IPS-18a (cell line): ENCODE results near the gene NEXN.

Experiments used
- H3K27ac ChIP-seq: one replicate; pipeline ENCODE4 v1.5.1; 2013; ENCODE audit warnings: low read length
- H3K27me3 ChIP-seq: one replicate; pipeline ENCODE4 v1.6.1; 2013; ENCODE audit warnings: mild to moderate bottlenecking, low read length; ENCODE audit not compliant: control insufficient read depth, insufficient read depth
- H3K36me3 ChIP-seq: one replicate; pipeline ENCODE4 v1.6.1; 2013; ENCODE audit warnings: low read depth, low read length; ENCODE audit not compliant: control insufficient read depth
- H3K4me1 ChIP-seq: one replicate; pipeline ENCODE4 v1.6.1; 2013; ENCODE audit warnings: low read depth, low read length; ENCODE audit not compliant: control insufficient read depth
- H3K4me3 ChIP-seq: one replicate; pipeline ENCODE4 v1.5.1; 2013; ENCODE audit warnings: low read length
- H3K9ac ChIP-seq: one replicate; pipeline ENCODE4 v1.6.1; 2013; ENCODE audit warnings: mild to moderate bottlenecking, low read length, moderate library complexity
- H3K9me3 ChIP-seq: one replicate; pipeline ENCODE4 v1.6.1; 2013; ENCODE audit warnings: low read depth, low read length; ENCODE audit not compliant: control insufficient read depth

The NEXN gene

GRCh38 chr1:77888081-77888780, at the start of gene NEXN:
Gene NEXN (plus strand): TSS chr1:77888624. CDS start chr1:77916107, 27,483 bp downstream.
- H3K36me3 ChIP-seq: no peaks in the 10 kb centered on the region
- H3K9me3 ChIP-seq: no peaks in the 10 kb centered on the region
- H3K4me3 ChIP-seq: peak within 1 kb of the TSS; percentile 84
- peak within 1 kb of the TSS; percentile 72 for H3K9ac ChIP-seq
- peak within 1 kb of the TSS; percentile 67 for H3K27ac ChIP-seq
- H3K4me1 ChIP-seq: peaks cover 10% of the 10 kb centered on the region
- H3K27me3 ChIP-seq: no peaks in the 10 kb centered on the region

- no peak overlapping the region for H3K4me3 ChIP-seq
Observed at GRCh38 chr1:77841574-77841973, 46.9 kb upstream of the NEXN start.

GRCh38 chr1:77845951-77846350, 42.5 kb upstream of the NEXN start:
- H3K27me3 ChIP-seq: no peaks in the 10 kb centered on the region
- H3K9me3 ChIP-seq: no peaks in the 10 kb centered on the region
- no peak overlapping the region for H3K9ac ChIP-seq
- H3K4me3 ChIP-seq: no peak overlapping the region
- no peaks in the 10 kb centered on the region for H3K4me1 ChIP-seq
- peaks cover 3% of the 10 kb centered on the region for H3K36me3 ChIP-seq
- no peak overlapping the region for H3K27ac ChIP-seq

More at GRCh38 chr1:77841574-77841973, 46.9 kb upstream of the NEXN start:
- peaks cover 3% of the 10 kb centered on the region for H3K36me3 ChIP-seq
- H3K27me3 ChIP-seq: no peaks in the 10 kb centered on the region
- no peak overlapping the region for H3K9ac ChIP-seq
- peaks cover 3% of the 10 kb centered on the region for H3K4me1 ChIP-seq
- no peaks in the 10 kb centered on the region for H3K9me3 ChIP-seq
- no peak overlapping the region for H3K27ac ChIP-seq

GRCh38 chr1:77846966-77847365, 41.5 kb upstream of the NEXN start:
- no peaks in the 10 kb centered on the region for H3K4me1 ChIP-seq

GRCh38 chr1:77847621-77848080, 40.8 kb upstream of the NEXN start:
- H3K4me3 ChIP-seq: no peak overlapping the region
- H3K36me3 ChIP-seq: peaks cover 3% of the 10 kb centered on the region
- no peaks in the 10 kb centered on the region for H3K27me3 ChIP-seq
- no peak overlapping the region for H3K27ac ChIP-seq
- H3K4me1 ChIP-seq: no peaks in the 10 kb centered on the region
- H3K9ac ChIP-seq: no peak overlapping the region
- H3K9me3 ChIP-seq: no peaks in the 10 kb centered on the region

More at GRCh38 chr1:77846966-77847365, 41.5 kb upstream of the NEXN start:
- Histone ChIP-seq H3K27ac (no peak overlapping the region), H3K9me3 (no peaks in the 10 kb centered on the region), H3K36me3 (peaks cover 3% of the 10 kb centered on the region), H3K27me3 (no peaks in the 10 kb centered on the region), H3K9ac (no peak overlapping the region), H3K4me3 (no peak overlapping the region)

GRCh38 chr1:77850082-77850481, 38.3 kb upstream of the NEXN start:
- no peaks in the 10 kb centered on the region for H3K36me3 ChIP-seq
- H3K4me3 ChIP-seq: no peak overlapping the region
- H3K4me1 ChIP-seq: no peaks in the 10 kb centered on the region
- no peak overlapping the region for H3K9ac ChIP-seq
- no peak overlapping the region for H3K27ac ChIP-seq
- no peaks in the 10 kb centered on the region for H3K9me3 ChIP-seq
- no peaks in the 10 kb centered on the region for H3K27me3 ChIP-seq

GRCh38 chr1:77857552-77857951, 30.9 kb upstream of the NEXN start:
- Histone ChIP-seq H3K27me3 (no peaks in the 10 kb centered on the region), H3K36me3 (peaks cover 3% of the 10 kb centered on the region), H3K27ac (no peak overlapping the region), H3K4me3 (no peak overlapping the region), H3K9me3 (no peaks in the 10 kb centered on the region), H3K9ac (no peak overlapping the region), H3K4me1 (no peaks in the 10 kb centered on the region)

GRCh38 chr1:77858725-77859124, 29.7 kb upstream of the NEXN start:
- no peak overlapping the region for H3K9ac ChIP-seq

GRCh38 chr1:77859248-77859647, 29.2 kb upstream of the NEXN start:
- Histone ChIP-seq H3K27ac (no peak overlapping the region), H3K9me3 (no peaks in the 10 kb centered on the region), H3K4me1 (no peaks in the 10 kb centered on the region), H3K4me3 (no peak overlapping the region), H3K36me3 (peaks cover 3% of the 10 kb centered on the region), H3K27me3 (no peaks in the 10 kb centered on the region), H3K9ac (no peak overlapping the region)

More at GRCh38 chr1:77858725-77859124, 29.7 kb upstream of the NEXN start:
- Histone ChIP-seq H3K36me3 (peaks cover 3% of the 10 kb centered on the region), H3K4me1 (no peaks in the 10 kb centered on the region), H3K27ac (no peak overlapping the region), H3K9me3 (no peaks in the 10 kb centered on the region), H3K4me3 (no peak overlapping the region), H3K27me3 (no peaks in the 10 kb centered on the region)

GRCh38 chr1:77866296-77866695, 22.1 kb upstream of the NEXN start:
- H3K4me3 ChIP-seq: no peak overlapping the region
- no peak overlapping the region for H3K9ac ChIP-seq
- no peaks in the 10 kb centered on the region for H3K4me1 ChIP-seq
- no peaks in the 10 kb centered on the region for H3K9me3 ChIP-seq
- H3K36me3 ChIP-seq: no peaks in the 10 kb centered on the region
- H3K27me3 ChIP-seq: no peaks in the 10 kb centered on the region
- H3K27ac ChIP-seq: no peak overlapping the region

- Histone ChIP-seq H3K27ac (no peak overlapping the region), H3K4me1 (no peaks in the 10 kb centered on the region), H3K9ac (no peak overlapping the region), H3K4me3 (no peak overlapping the region), H3K36me3 (no peaks in the 10 kb centered on the region), H3K27me3 (no peaks in the 10 kb centered on the region), H3K9me3 (no peaks in the 10 kb centered on the region)
Observed at GRCh38 chr1:77872645-77873044, 15.8 kb upstream of the NEXN start.

- Histone ChIP-seq H3K9me3 (no peaks in the 10 kb centered on the region), H3K9ac (no peak overlapping the region), H3K4me1 (no peaks in the 10 kb centered on the region), H3K4me3 (no peak overlapping the region), H3K27ac (no peak overlapping the region), H3K36me3 (no peaks in the 10 kb centered on the region), H3K27me3 (no peaks in the 10 kb centered on the region)
Observed at GRCh38 chr1:77873461-77873860, 15.0 kb upstream of the NEXN start.
